HepG2 (cell line): Measurements from ENCODE around the gene BRD3. TPM values are rescaled to one million over a fixed set of nuclear protein-coding genes. Genes with fewer than 3 reads are reported as not detected.

ENCODE experiments used
- AKAP8 ChIP-seq: sonication (generic); formaldehyde crosslinking; IDR thresholded peaks from 2 replicates; pipeline ENCODE4 v1.5.1; 2020; ENCODE audit warnings: mild to moderate bottlenecking, missing genetic modification reagents
- CCAR2 ChIP-seq: fragments of 200-400 bp; formaldehyde crosslinking; optimal IDR thresholded peaks from 2 replicates; pipeline ENCODE3; 2018; ENCODE audit warnings: low read depth, mild to moderate bottlenecking, low read length, moderate library complexity
- NFRKB ChIP-seq: fragments of 450-650 bp; IDR thresholded peaks from 2 replicates; pipeline ENCODE4 v1.6.1; 2017
- RARA ChIP-seq: IDR thresholded peaks from 2 replicates; pipeline ENCODE4 v1.6.1; 2016; ENCODE audit warnings: missing genetic modification reagents, missing compliant biosample characterization
- SETDB1 ChIP-seq: sonication (generic); formaldehyde crosslinking; IDR thresholded peaks from 2 replicates; pipeline ENCODE4 v1.5.1; 2020; ENCODE audit warnings: missing genetic modification reagents, mild to moderate bottlenecking, borderline replicate concordance
- SNAI1 ChIP-seq: sonication (generic); formaldehyde crosslinking; IDR thresholded peaks from 2 replicates; pipeline ENCODE4 v1.5.0; 2020; ENCODE audit warnings: mild to moderate bottlenecking, missing genetic modification reagents, borderline replicate concordance
- SP4 ChIP-seq: sonication (generic); formaldehyde crosslinking; IDR thresholded peaks from 2 replicates; pipeline ENCODE4 v1.8.1; 2023; ENCODE audit warnings: mild to moderate bottlenecking, missing genetic modification reagents
- TARDBP ChIP-seq: sonication (generic); formaldehyde crosslinking; IDR thresholded peaks from 2 replicates; pipeline ENCODE4 v1.8.0; 2022; ENCODE audit warnings: mild to moderate bottlenecking, missing genetic modification reagents
- TCF12 ChIP-seq, 2 experiments: fragments of 450-650 bp in 1 of 2; sonication (generic) in 1 of 2; formaldehyde crosslinking in 1 of 2; IDR thresholded peaks; 2 replicates each; pipeline versions ENCODE4 v1.6.1 to v1.8.0; 2017 to 2022; ENCODE audit warnings: antibody characterized with exemption in 1 of 2, mild to moderate bottlenecking in 1 of 2, missing genetic modification reagents in 1 of 2, moderate library complexity in 1 of 2
- TCF7 ChIP-seq: sonication (generic); IDR thresholded peaks from 2 replicates; pipeline ENCODE4 v1.6.1; 2016; ENCODE audit warnings: antibody characterized with exemption, low read depth
- TMF1 ChIP-seq: sonication (generic); formaldehyde crosslinking; IDR thresholded peaks from 2 replicates; pipeline ENCODE4 v1.8.1; 2022; ENCODE audit warnings: low read depth, missing genetic modification reagents
- YEATS4 ChIP-seq: sonication (generic); formaldehyde crosslinking; IDR thresholded peaks from 2 replicates; pipeline ENCODE4 v1.4.0; 2020; ENCODE audit warnings: missing genetic modification reagents, borderline replicate concordance
- ZFP90 ChIP-seq: sonication (generic); formaldehyde crosslinking; IDR thresholded peaks from 2 replicates; pipeline ENCODE4 v1.8.0; 2022; ENCODE audit warnings: missing genetic modification reagents, mild to moderate bottlenecking, inconsistent platforms, borderline replicate concordance
- ZMYM4 ChIP-seq: sonication (generic); formaldehyde crosslinking; IDR thresholded peaks from 2 replicates; pipeline ENCODE4 v1.8.1; 2023; ENCODE audit warnings: mild to moderate bottlenecking, missing genetic modification reagents
- ZNF263 ChIP-seq: sonication (generic); formaldehyde crosslinking; IDR thresholded peaks from 2 replicates; pipeline ENCODE4 v1.4.0; 2020; ENCODE audit warnings: missing genetic modification reagents
- ZNF367 ChIP-seq: sonication (generic); formaldehyde crosslinking; IDR thresholded peaks from 2 replicates; pipeline ENCODE4 v1.4.0; 2020; ENCODE audit warnings: missing genetic modification reagents, borderline replicate concordance
- ZNF432 ChIP-seq: sonication (generic); formaldehyde crosslinking; IDR thresholded peaks from 2 replicates; pipeline ENCODE4 v1.5.0; 2020; ENCODE audit warnings: missing genetic modification reagents, mild to moderate bottlenecking, borderline replicate concordance
- ZNF460 ChIP-seq: sonication (generic); formaldehyde crosslinking; IDR thresholded peaks from 2 replicates; pipeline ENCODE4 v1.5.1; 2020; ENCODE audit warnings: missing genetic modification reagents, mild to moderate bottlenecking, borderline replicate concordance
- ZNF724P ChIP-seq: sonication (generic); formaldehyde crosslinking; IDR thresholded peaks from 2 replicates; pipeline ENCODE4 v1.8.0; 2022; ENCODE audit warnings: missing genetic modification reagents, borderline replicate concordance
- ZNF850 ChIP-seq: sonication (generic); formaldehyde crosslinking; conservative IDR thresholded peaks from 2 replicates; pipeline ENCODE4 v1.9.0; 2021; ENCODE audit warnings: mild to moderate bottlenecking, missing genetic modification reagents
- ZNF883 ChIP-seq: sonication (generic); formaldehyde crosslinking; IDR thresholded peaks from 2 replicates; pipeline ENCODE4 v1.5.1; 2020; ENCODE audit warnings: mild to moderate bottlenecking, missing genetic modification reagents; ENCODE audit errors: not compliant biosample characterization
- polyA plus RNA-seq, 8 experiments: library from polyadenylated mRNA; depleted of rRNA in 3 of 8; stranded (reverse) in 7 of 8; unstranded in 1 of 8; fragments of >200 nt; fragmentation: Illumina TruSeq in 4 of 8; extraction: Trizol in 4 of 8; gene quantifications; 2 replicates each; pipeline versions ENCODE4 v1.2.1 to v1.2.3, GENCODE V29; 2011 to 2016; ENCODE audit warnings: low read depth in 4 of 8, missing spikeins in 1 of 8, mixed read lengths in 1 of 8; ENCODE audit not compliant: insufficient read depth in 1 of 8
- total RNA-seq, 5 experiments: library from RNA; depleted of rRNA; stranded (reverse); fragments of >200 nt; fragmentation: Illumina TruSeq; extraction: Trizol; gene quantifications; 2 replicates each; pipeline ENCODE4 v1.2.3, GENCODE V29; 2016; ENCODE audit warnings: low read depth in 1 of 5
- TF ChIP-seq, protein P1 (sequence below): sonication (generic); formaldehyde crosslinking; IDR thresholded peaks from 2 replicates; pipeline ENCODE4 v1.4.0; 2020; ENCODE audit warnings: mild to moderate bottlenecking, low read depth, missing genetic modification reagents
- TF ChIP-seq, protein P2 (sequence below): fragments of 450-650 bp; IDR thresholded peaks from 2 replicates; pipeline ENCODE4 v1.6.1; 2016
- TF ChIP-seq, protein P3 (sequence below): IDR thresholded peaks from 2 replicates; pipeline ENCODE4 v1.4.0; 2020; ENCODE audit warnings: mild to moderate bottlenecking, missing genetic modification reagents

BRD3 gene
- total and polyA plus RNA-seq, 2 of the 13 experiments (the other 11 are each of a cell fraction or from before 2014, with no cell fraction given): 5.9 to 12.9 TPM

DNA sequence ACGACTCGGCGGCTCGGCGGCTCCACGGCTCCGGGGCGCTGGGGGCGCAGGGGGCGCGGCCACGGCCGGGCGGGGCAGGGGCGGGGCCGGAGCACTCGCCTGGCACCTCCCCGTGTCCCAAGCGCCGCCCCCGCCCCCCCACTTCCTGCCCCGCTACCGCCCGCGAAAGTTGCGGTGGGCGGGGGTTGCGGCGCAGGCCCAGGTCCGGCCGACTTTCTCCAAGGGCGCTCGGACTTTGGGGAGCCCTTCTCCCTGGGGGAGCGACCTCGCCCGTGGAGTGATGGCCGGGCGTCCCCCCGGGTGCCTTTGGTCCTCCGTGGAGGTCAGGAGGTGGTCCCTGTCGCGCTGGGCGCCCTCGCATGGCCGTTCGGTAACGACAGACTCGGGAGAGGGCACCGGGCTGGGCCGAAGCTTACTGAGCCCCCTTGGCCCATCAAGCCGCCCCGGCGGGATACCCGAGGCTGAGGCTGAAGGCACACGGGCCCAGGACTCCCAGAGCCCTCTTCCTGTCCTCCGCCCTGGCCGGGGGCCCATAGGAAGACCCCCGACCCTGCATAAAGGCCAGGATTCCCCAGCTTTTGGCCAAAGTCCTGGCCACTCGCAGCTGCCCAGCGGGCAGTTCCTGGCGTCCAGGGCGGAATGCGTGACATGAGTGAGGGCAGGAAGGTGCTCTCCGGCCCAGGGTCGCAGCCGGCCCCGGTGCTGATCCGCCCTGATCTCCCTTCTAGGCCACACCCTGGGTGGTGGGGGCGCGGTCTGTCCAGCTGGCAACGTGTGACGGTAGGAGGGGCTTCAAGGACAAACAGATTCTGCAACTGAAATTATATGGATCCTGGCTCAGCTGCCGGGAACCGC is 74.8 kb downstream of the BRD3 start (continued):
- TF ChIP-seq AKAP8: peak; percentile 80
- no peak for TF ChIP-seq ZNF460 (CRISPR knock-in tag)
- TF ChIP-seq SNAI1 (CRISPR knock-in tag): peak; percentile 86; the same call in 1 of the 2 replicates
- TF ChIP-seq SETDB1 (CRISPR knock-in tag): no peak
- TF ChIP-seq ZNF850 (CRISPR knock-in tag): no peak
- peak; percentile 11; the same call in 1 of the 2 replicates for TF ChIP-seq TARDBP (CRISPR knock-in tag)
- TF ChIP-seq ZFP90: no peak
- TF ChIP-seq, protein P1, sequence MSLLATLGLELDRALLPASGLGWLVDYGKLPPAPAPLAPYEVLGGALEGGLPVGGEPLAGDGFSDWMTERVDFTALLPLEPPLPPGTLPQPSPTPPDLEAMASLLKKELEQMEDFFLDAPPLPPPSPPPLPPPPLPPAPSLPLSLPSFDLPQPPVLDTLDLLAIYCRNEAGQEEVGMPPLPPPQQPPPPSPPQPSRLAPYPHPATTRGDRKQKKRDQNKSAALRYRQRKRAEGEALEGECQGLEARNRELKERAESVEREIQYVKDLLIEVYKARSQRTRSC (CRISPR knock-in tag): 0 out of 2 replicates have a peak, but pooled peaks have one; percentile 66
- no peak; the same call in 1 of the 2 replicates for TF ChIP-seq RARA
- no peak for TF ChIP-seq ZNF367 (CRISPR knock-in tag)
- TF ChIP-seq NFRKB: no peak
- no peak for TF ChIP-seq TCF12 (IDR thresholded peaks at IDR 0.05)
- TF ChIP-seq TCF12 (CRISPR knock-in tag; IDR thresholded peaks at IDR 0.05): no peak
- no peak for TF ChIP-seq ZNF432
- no peak; the same call in 1 of the 2 replicates for TF ChIP-seq ZNF263 (CRISPR knock-in tag)
- TF ChIP-seq, protein P2, sequence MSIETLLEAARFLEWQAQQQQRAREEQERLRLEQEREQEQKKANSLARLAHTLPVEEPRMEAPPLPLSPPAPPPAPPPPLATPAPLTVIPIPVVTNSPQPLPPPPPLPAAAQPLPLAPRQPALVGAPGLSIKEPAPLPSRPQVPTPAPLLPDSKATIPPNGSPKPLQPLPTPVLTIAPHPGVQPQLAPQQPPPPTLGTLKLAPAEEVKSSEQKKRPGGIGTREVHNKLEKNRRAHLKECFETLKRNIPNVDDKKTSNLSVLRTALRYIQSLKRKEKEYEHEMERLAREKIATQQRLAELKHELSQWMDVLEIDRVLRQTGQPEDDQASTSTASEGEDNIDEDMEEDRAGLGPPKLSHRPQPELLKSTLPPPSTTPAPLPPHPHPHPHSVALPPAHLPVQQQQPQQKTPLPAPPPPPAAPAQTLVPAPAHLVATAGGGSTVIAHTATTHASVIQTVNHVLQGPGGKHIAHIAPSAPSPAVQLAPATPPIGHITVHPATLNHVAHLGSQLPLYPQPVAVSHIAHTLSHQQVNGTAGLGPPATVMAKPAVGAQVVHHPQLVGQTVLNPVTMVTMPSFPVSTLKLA: no peak; the same call in 1 of the 2 replicates
- no peak for TF ChIP-seq TCF7
- peak; percentile 58; the same call in 1 of the 2 replicates for TF ChIP-seq ZMYM4 (CRISPR knock-in tag)
- 0 out of 2 replicates have a peak, but pooled peaks have one; percentile 42 for TF ChIP-seq ZNF724P
- TF ChIP-seq YEATS4 (CRISPR knock-in tag): peak; percentile 48
- TF ChIP-seq, protein P3, sequence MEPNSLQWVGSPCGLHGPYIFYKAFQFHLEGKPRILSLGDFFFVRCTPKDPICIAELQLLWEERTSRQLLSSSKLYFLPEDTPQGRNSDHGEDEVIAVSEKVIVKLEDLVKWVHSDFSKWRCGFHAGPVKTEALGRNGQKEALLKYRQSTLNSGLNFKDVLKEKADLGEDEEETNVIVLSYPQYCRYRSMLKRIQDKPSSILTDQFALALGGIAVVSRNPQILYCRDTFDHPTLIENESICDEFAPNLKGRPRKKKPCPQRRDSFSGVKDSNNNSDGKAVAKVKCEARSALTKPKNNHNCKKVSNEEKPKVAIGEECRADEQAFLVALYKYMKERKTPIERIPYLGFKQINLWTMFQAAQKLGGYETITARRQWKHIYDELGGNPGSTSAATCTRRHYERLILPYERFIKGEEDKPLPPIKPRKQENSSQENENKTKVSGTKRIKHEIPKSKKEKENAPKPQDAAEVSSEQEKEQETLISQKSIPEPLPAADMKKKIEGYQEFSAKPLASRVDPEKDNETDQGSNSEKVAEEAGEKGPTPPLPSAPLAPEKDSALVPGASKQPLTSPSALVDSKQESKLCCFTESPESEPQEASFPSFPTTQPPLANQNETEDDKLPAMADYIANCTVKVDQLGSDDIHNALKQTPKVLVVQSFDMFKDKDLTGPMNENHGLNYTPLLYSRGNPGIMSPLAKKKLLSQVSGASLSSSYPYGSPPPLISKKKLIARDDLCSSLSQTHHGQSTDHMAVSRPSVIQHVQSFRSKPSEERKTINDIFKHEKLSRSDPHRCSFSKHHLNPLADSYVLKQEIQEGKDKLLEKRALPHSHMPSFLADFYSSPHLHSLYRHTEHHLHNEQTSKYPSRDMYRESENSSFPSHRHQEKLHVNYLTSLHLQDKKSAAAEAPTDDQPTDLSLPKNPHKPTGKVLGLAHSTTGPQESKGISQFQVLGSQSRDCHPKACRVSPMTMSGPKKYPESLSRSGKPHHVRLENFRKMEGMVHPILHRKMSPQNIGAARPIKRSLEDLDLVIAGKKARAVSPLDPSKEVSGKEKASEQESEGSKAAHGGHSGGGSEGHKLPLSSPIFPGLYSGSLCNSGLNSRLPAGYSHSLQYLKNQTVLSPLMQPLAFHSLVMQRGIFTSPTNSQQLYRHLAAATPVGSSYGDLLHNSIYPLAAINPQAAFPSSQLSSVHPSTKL: no peak; the same call in 1 of the 2 replicates
- TF ChIP-seq ZNF883 (CRISPR knock-in tag): peak; percentile 94
- peak; percentile 86 for TF ChIP-seq SP4
- TF ChIP-seq CCAR2: no peak
- TF ChIP-seq TMF1: no peak
